PC-9 (cell line): ENCODE results near the gene TMEM135.

Experiments
- CTCF ChIP-seq: fragments of 200-600 bp; sonication (generic); conservative IDR thresholded peaks from 2 replicates; pipeline ENCODE4 v1.6.1; 2017; ENCODE audit warnings: mixed run types, antibody characterized with exemption, mild to moderate bottlenecking, moderate library complexity
- EZH2 ChIP-seq: fragments of 200-600 bp; sonication (generic); IDR thresholded peaks from 2 replicates; pipeline ENCODE4 v1.8.0; 2017; ENCODE audit warnings: antibody characterized with exemption, low read depth

DNA sequence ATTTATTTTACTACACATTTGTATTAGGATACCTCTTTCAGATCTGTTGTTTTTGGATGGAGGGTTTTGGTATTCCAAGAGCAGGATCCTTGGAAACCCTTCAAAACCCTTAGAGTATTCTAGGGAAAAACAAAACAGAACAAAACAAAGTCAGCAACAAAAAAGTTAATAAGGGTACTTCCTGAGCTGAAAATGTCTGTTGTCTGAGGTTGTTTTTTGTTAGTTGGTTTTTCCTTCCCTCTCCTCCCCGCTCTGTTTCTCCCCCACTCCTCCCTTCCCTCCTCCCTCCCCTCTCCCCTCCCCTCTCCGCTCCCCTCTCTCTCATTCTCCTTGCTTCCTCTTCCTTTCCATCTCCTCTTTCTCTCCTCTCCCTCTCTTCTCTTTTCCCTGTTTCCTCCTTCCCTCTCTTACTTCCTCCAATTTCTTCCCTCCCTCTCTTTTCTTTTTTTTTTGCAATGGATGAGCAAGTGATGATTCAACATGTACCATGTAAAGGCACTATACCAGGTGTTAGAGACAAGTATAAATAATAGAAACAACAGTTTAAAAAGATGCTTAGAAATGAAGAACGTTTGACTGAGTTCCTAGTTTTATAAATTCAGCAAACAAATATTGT lies 160.6 kb downstream of the TMEM135 start:
- TF ChIP-seq CTCF (no peak), EZH2 (no peak)
